ENCODE results near the gene NACA2. TPM values are rescaled to one million over a fixed set of nuclear protein-coding genes. Genes with fewer than 3 reads are reported as not detected.

Gene NACA2
- total and polyA plus RNA-seq, 4 donors, result 0.08 to 0.32 TPM; not detected in 2

GRCh38 chr17:61575352-61575975, 15.6 kb downstream of the NACA2 start:
- no peak for DNase-seq (ENCODE audit: low spot score)
- no peaks in the 10 kb centered on the region for H3K4me1 ChIP-seq (ENCODE audit: control insufficient read depth in 4 of 4, insufficient read depth in 4 of 4, low read length in 3 of 4)
- H3K4me3 ChIP-seq (ENCODE audit: low read depth in 1 of 3, low read length in 3 of 3), result no peak overlapping the region
- H3K9me3 ChIP-seq (ENCODE audit: control insufficient read depth in 4 of 4, low read length in 3 of 4), result peaks cover 0 to 4% (median 0%) of the 10 kb centered on the region in 4 donors
- H3K9ac ChIP-seq (ENCODE audit: low read depth in 1 of 2, low read length in 2 of 2), result no peak overlapping the region
- WGBS, result 80% methylated on average over 5 of the region's 5 CpGs
- no peaks in the 10 kb centered on the region for H3K36me3 ChIP-seq (ENCODE audit: control insufficient read depth in 4 of 4, insufficient read depth in 3 of 4, low read depth in 1 of 4, low read length in 3 of 4)
- TF ChIP-seq TAF1 (conservative IDR thresholded peaks at IDR 0.05), result no peak
- TF ChIP-seq JUND (IDR thresholded peaks at IDR 0.05), result no peak
- TF ChIP-seq, protein P1, sequence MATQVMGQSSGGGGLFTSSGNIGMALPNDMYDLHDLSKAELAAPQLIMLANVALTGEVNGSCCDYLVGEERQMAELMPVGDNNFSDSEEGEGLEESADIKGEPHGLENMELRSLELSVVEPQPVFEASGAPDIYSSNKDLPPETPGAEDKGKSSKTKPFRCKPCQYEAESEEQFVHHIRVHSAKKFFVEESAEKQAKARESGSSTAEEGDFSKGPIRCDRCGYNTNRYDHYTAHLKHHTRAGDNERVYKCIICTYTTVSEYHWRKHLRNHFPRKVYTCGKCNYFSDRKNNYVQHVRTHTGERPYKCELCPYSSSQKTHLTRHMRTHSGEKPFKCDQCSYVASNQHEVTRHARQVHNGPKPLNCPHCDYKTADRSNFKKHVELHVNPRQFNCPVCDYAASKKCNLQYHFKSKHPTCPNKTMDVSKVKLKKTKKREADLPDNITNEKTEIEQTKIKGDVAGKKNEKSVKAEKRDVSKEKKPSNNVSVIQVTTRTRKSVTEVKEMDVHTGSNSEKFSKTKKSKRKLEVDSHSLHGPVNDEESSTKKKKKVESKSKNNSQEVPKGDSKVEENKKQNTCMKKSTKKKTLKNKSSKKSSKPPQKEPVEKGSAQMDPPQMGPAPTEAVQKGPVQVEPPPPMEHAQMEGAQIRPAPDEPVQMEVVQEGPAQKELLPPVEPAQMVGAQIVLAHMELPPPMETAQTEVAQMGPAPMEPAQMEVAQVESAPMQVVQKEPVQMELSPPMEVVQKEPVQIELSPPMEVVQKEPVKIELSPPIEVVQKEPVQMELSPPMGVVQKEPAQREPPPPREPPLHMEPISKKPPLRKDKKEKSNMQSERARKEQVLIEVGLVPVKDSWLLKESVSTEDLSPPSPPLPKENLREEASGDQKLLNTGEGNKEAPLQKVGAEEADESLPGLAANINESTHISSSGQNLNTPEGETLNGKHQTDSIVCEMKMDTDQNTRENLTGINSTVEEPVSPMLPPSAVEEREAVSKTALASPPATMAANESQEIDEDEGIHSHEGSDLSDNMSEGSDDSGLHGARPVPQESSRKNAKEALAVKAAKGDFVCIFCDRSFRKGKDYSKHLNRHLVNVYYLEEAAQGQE (IDR thresholded peaks at IDR 0.05), result no peak
- TF ChIP-seq FOXA1 (IDR thresholded peaks at IDR 0.05), result no peak
- TF ChIP-seq RXRA (IDR thresholded peaks at IDR 0.05), result no peak
- no peak for TF ChIP-seq RAD21 (IDR thresholded peaks at IDR 0.05)
- TF ChIP-seq, protein P2, sequence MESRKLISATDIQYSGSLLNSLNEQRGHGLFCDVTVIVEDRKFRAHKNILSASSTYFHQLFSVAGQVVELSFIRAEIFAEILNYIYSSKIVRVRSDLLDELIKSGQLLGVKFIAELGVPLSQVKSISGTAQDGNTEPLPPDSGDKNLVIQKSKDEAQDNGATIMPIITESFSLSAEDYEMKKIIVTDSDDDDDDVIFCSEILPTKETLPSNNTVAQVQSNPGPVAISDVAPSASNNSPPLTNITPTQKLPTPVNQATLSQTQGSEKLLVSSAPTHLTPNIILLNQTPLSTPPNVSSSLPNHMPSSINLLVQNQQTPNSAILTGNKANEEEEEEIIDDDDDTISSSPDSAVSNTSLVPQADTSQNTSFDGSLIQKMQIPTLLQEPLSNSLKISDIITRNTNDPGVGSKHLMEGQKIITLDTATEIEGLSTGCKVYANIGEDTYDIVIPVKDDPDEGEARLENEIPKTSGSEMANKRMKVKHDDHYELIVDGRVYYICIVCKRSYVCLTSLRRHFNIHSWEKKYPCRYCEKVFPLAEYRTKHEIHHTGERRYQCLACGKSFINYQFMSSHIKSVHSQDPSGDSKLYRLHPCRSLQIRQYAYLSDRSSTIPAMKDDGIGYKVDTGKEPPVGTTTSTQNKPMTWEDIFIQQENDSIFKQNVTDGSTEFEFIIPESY (IDR thresholded peaks at IDR 0.05), result no peak
- TF ChIP-seq GABPA (IDR thresholded peaks at IDR 0.05 in 1 of 2, conservative IDR thresholded peaks at IDR 0.05 in 1 of 2), result no peak
- TF ChIP-seq FOXA2 (IDR thresholded peaks at IDR 0.05), result no peak
- TF ChIP-seq HNF4A (conservative IDR thresholded peaks at IDR 0.05), result no peak
- no peak for TF ChIP-seq SP1 (IDR thresholded peaks at IDR 0.05)
- no peak for TF ChIP-seq EGR1 (IDR thresholded peaks at IDR 0.05; ENCODE audit: low read depth in 2 of 2)
- no peak for TF ChIP-seq NR2F2 (IDR thresholded peaks at IDR 0.05)
- TF ChIP-seq, protein P3, sequence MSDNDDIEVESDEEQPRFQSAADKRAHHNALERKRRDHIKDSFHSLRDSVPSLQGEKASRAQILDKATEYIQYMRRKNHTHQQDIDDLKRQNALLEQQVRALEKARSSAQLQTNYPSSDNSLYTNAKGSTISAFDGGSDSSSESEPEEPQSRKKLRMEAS (IDR thresholded peaks at IDR 0.05), result no peak
- TF ChIP-seq, protein P4, sequence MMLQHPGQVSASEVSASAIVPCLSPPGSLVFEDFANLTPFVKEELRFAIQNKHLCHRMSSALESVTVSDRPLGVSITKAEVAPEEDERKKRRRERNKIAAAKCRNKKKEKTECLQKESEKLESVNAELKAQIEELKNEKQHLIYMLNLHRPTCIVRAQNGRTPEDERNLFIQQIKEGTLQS (IDR thresholded peaks at IDR 0.05), result no peak
- no peak for TF ChIP-seq YY1 (IDR thresholded peaks at IDR 0.05)
- no peak for TF ChIP-seq CTCF (IDR thresholded peaks at IDR 0.05; ENCODE audit: low read depth, low read length, missing input control)
- no peak for TF ChIP-seq HNF4G (IDR thresholded peaks at IDR 0.05)
- H3K27ac ChIP-seq (ENCODE audit: low read depth in 1 of 2, low read length in 2 of 2), result no peak overlapping the region
- no peaks in the 10 kb centered on the region for H3K27me3 ChIP-seq (ENCODE audit: control insufficient read depth in 4 of 4, insufficient read depth in 4 of 4, low read length in 3 of 4)
